ENCODE results near the gene VPS45.

GRCh38 chr1:150186789-150187559 is 119.4 kb downstream of the VPS45 start:
- peak; percentile 44 to 56 (median 54) for TF ChIP-seq CTCF (IDR thresholded peaks at IDR 0.05)
- no peak for TF ChIP-seq POLR2A (IDR thresholded peaks at IDR 0.05)
- no peak for TF ChIP-seq EP300 (IDR thresholded peaks at IDR 0.05; ENCODE audit: low read depth)
- TF ChIP-seq POLR2AphosphoS5 (IDR thresholded peaks at IDR 0.05) = peak in 1 of 3 donors; percentile 9

Measured in transverse colon (tissue), 4 donors.